ENCODE measurements around the gene HECW1.
A peak's percentile ranks its signal among the peaks of the same experiment; 100 is the strongest.

HECW1 gene

GRCh38 chr7:43265139-43265538 is 152.7 kb downstream of the HECW1 start:
- no peak for DNase-seq (ENCODE audit: low read depth, low spot score)

DNA sequence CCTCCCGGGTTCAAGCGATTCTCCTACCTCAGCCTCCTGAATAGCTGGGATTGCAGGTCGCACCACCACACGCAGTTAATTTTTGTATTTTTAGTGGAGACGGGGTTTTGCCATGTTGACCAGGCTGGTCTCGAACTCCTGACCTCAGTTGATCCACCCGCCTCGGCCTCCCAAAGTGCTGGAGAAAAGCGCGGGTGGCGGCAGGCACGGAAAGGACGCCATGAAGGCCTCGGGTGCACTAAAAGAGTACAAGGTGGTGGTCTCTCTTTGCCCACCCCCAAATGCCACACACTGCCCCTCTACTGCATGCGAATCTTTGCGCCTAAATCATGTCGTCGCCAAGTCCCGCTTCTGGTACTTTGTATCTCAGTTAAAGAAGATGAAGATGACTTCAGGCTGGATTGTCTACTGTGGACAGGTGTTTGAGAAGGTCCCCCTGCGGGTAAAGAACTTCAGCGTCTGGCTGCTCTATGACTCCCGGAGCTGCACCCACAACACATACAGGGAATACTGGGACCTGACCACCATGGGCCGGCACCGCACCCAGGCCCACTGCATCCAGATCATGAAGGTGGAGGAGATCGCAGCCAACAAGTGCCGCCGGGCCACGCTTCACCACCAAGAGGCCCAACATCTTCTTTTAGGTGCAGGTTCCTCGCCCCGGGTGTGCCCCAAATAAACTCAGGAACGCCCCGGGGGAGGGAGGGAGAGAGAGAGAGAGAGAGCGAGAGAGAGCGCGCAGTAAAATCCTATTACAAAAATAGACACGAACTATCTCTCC is 161.7 kb downstream of the HECW1 start:
- DNase-seq (ENCODE audit: low read depth, low spot score) = no peak

DNA sequence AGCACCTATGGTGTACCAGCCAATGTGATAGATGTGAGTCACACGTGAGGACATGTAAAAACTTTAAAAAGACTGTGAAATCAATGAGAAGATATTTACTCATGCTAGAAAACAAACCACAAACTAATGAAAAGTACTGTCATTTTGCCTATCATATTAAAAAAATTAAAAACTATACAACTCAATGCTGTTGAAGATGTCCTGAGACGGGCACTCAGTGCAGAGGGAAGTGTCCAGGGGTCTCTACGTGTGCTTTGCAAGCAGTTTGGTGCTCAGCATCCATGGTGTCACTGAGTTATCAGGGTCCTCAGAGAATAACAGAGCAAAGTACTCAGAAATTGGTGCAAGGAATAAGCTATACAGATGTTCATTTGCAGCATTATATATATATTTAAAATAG is 162.3 kb downstream of the HECW1 start:
- no peak for DNase-seq (ENCODE audit: low read depth, low spot score)

- DNase-seq (ENCODE audit: low read depth, low spot score) = no peak
Measured at GRCh38 chr7:43276547-43276946, 164.1 kb downstream of the HECW1 start.

- no peak for DNase-seq (ENCODE audit: low read depth, low spot score)
Measured at GRCh38 chr7:43278088-43278644, 165.7 kb downstream of the HECW1 start.

DNA sequence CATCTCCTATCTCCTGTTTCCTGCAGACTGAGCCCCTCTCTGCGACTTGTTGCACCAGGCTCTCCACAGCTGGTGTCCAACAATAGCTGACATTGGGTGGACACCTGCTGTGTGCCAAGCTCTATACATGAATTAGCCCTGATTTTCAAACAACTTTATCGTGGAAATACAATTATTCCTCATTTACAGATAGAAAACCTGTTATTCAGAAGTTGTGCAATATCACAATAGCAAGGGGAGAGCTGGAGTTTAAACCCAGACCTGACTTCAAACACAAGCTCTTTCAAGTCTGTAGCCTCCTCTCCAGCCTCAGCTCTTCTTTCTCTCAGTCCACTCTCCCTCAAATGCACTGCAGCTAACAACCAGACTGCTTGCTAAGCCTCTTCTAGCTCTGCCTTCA is 168.8 kb downstream of the HECW1 start:
- DNase-seq (ENCODE audit: low read depth, low spot score) = no peak

GRCh38 chr7:43283706-43284105 is 171.3 kb downstream of the HECW1 start:
- DNase-seq (ENCODE audit: low read depth, low spot score) = no peak

- no peak for DNase-seq (ENCODE audit: low read depth, low spot score)
Measured at GRCh38 chr7:43289826-43290225, 177.4 kb downstream of the HECW1 start.

GRCh38 chr7:43290978-43291377 is 178.5 kb downstream of the HECW1 start:
- DNase-seq (ENCODE audit: low read depth, low spot score) = no peak

GRCh38 chr7:43291789-43292188 is 179.3 kb downstream of the HECW1 start:
- no peak for DNase-seq (ENCODE audit: low read depth, low spot score)

GRCh38 chr7:43292384-43292783 is 179.9 kb downstream of the HECW1 start:
- DNase-seq (ENCODE audit: low read depth, low spot score) = no peak

- DNase-seq (ENCODE audit: low read depth, low spot score) = no peak
Measured at GRCh38 chr7:43294080-43294630, 181.7 kb downstream of the HECW1 start.

GRCh38 chr7:43295429-43295828 is 183.0 kb downstream of the HECW1 start:
- DNase-seq (ENCODE audit: low read depth, low spot score) = no peak

- DNase-seq (ENCODE audit: low read depth, low spot score) = no peak
Measured at GRCh38 chr7:43296306-43296705, 183.9 kb downstream of the HECW1 start.

DNA sequence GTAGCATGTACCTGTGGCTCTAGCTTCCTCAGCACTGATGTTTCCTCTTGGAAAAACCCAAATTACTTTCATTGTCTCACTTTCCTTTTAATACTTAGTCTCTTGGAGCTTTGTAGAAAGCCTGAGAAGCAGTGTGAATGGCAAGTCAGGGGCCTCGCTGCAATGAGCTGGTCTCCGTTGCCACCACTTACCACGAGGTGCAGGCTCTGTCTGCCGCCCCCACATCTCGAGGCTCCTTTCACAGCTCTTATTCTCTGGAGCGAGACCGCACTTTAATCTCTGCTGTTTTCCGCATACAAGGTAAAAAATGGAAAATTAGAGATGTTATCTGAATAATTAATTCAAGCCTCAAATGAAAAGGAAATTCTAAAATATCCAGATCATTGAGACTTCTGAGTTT is 186.2 kb downstream of the HECW1 start:
- DNase-seq (ENCODE audit: low read depth, low spot score) = no peak

- DNase-seq (ENCODE audit: low read depth, low spot score) = no peak
Measured at GRCh38 chr7:43300121-43300520, 187.7 kb downstream of the HECW1 start.

- no peak for DNase-seq (ENCODE audit: low read depth, low spot score)
Measured at GRCh38 chr7:43302211-43302711, 189.8 kb downstream of the HECW1 start.

- no peak for DNase-seq (ENCODE audit: low read depth, low spot score)
Measured at GRCh38 chr7:43302773-43303460, 190.5 kb downstream of the HECW1 start.

DNA sequence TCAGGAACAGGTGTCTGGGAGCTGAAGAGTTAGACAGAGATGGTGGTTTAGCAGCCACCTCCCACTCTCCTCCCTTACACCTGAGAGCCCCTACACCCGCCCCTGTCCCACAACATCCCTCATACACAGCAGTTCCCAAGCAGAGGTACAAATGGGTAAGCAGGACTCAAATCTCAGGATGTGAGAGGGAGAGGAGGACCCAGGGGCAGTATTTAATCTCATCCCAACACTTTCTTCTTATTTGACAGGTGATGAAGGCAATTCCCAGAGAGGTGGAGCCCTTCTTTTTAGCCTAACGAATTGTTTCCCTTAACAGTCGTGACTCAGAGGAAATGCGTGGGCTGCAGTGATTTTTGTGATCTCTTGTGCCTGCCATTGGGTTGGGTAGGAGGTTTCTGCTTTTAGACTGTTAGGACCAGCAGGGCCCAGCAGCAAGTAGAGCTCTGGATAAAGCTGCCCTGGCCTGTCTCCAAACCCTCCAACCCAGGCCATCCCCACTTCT is 191.3 kb downstream of the HECW1 start:
- DNase-seq (ENCODE audit: low read depth, low spot score) = peak; percentile 18

DNA sequence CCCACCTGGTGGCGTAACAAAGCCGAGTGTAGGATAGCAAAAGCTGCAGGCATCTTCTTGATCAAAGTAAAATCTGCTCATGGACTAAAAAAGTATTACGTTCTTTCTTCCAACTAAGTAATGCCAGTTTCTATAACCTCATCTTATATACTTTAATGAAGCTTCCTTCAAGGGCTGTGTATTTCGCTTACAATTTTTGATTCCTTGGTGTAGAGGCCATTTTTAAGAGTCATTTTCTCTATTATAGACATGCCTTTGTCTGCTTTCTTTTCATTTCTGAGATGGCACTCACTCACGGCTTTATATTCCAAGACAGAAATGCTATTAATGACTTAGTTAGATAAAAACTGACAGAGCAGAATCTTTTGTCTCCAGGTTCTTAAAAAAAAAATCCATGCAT is 194.0 kb downstream of the HECW1 start:
- no peak for DNase-seq (ENCODE audit: low read depth, low spot score)

DNA sequence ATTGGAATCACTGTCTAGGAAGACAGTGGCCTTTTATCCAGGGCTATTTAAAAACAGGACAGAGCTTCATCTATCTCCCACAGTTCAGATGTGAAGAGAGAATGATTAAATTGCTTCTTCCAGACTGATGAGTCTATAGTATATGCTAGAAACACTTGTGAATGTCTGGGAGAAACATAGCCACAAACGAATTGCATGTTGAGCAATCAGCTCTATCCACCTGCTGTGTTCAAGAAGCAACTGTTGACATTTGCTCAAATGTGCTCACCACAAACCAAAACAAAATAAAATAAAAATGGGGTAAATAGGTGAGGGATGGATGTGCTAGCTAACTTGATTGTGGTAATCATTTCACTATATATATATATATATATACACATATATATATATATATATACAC is 195.1 kb downstream of the HECW1 start:
- DNase-seq (ENCODE audit: low read depth, low spot score) = no peak

All from activated CD4-positive, CD25-positive, alpha-beta regulatory T cell treated with anti-CD3 and anti-CD28 coated beads, Interleukin-2, amount 50 U/mL, for 16 hours (primary cell).